IMR-90 (cell line): ENCODE measurements around the gene SERPINA6. TPM values are rescaled to one million over a fixed set of nuclear protein-coding genes. Genes with fewer than 3 reads are reported as not detected.

ENCODE experiments used
- ATAC-seq: fragments of 200-7000 bp; cut with Tn5 transposase; 2 replicates; pipeline ENCODE4 v1.9.1; 2020; ENCODE audit warnings: low read depth, mild to moderate bottlenecking, moderate library complexity
- BruUV-seq: library from RNA; stranded (reverse); fragments of 400-500 nt; replicated peaks from 2 replicates; lab custom pipeline; 2021; lab: Mats Ljungman, UMichigan
- CTCF ChIA-PET: fragments of 300-600 bp; formaldehyde crosslinking; extraction: SDS; loops from one replicate; lab custom pipeline; 2021; ENCODE audit warnings: antibody characterized with exemption; lab: Yijun Ruan, JAX
- POLR2A ChIA-PET: fragments of 300-600 bp; sonication (Branson Sonifier 250); formaldehyde crosslinking; loops from one replicate; lab custom pipeline; 2022; ENCODE audit warnings: antibody characterized with exemption; ENCODE audit not compliant: unreplicated experiment; lab: Charles Lee
- DNase-seq: peaks from one replicate; pipeline ENCODE4 v3.0.0; 2013
- H2AFZ ChIP-seq: replicated peaks from 2 replicates; pipeline ENCODE3; 2013; ENCODE audit warnings: low read length, mild to moderate bottlenecking; ENCODE audit not compliant: poor library complexity
- H2AK5ac ChIP-seq: 2 replicates; pipeline ENCODE4 v1.6.1; 2013; ENCODE audit warnings: low read depth, low read length, inconsistent platforms
- H2AK9ac ChIP-seq: replicated peaks from 2 replicates; pipeline ENCODE3; 2013; ENCODE audit warnings: mild to moderate bottlenecking, low read depth, low read length, moderate library complexity; ENCODE audit not compliant: poor library complexity
- H2BK120ac ChIP-seq: 2 replicates; pipeline ENCODE4 v1.6.1; 2013; ENCODE audit warnings: low read depth, low read length, inconsistent platforms
- H2BK15ac ChIP-seq: 3 replicates; pipeline ENCODE4 v1.6.1; 2013; ENCODE audit warnings: low read depth, low read length, inconsistent platforms
- H2BK20ac ChIP-seq: 2 replicates; pipeline ENCODE4 v1.6.1; 2013; ENCODE audit warnings: low read depth, mild to moderate bottlenecking, inconsistent platforms, low read length, moderate library complexity
- H2BK5ac ChIP-seq: 2 replicates; pipeline ENCODE4 v1.6.1; 2013; ENCODE audit warnings: mild to moderate bottlenecking, low read depth, low read length, inconsistent platforms; ENCODE audit not compliant: poor library complexity, severe bottlenecking
- H3K14ac ChIP-seq: replicated peaks from 2 replicates; pipeline ENCODE4 v1.6.1; 2013; ENCODE audit warnings: low read depth, low read length, inconsistent platforms
- H3K18ac ChIP-seq: 2 replicates; pipeline ENCODE4 v1.6.1; 2013; ENCODE audit warnings: low read depth, low read length, control low read depth
- H3K23ac ChIP-seq: 2 replicates; pipeline ENCODE4 v1.6.1; 2013; ENCODE audit warnings: low read depth, low read length, inconsistent platforms
- H3K27ac ChIP-seq: 2 replicates; pipeline ENCODE4 v1.5.1; 2013; ENCODE audit warnings: mild to moderate bottlenecking, control low read depth, low read length; ENCODE audit not compliant: insufficient read depth
- H3K27me3 ChIP-seq: 2 replicates; pipeline ENCODE4 v1.6.1; 2013; ENCODE audit warnings: low read length; ENCODE audit not compliant: control insufficient read depth, insufficient read depth
- H3K36me3 ChIP-seq: 2 replicates; pipeline ENCODE4 v1.6.1; 2013; ENCODE audit warnings: low read length, mixed read lengths; ENCODE audit not compliant: control insufficient read depth, insufficient read depth
- H3K4ac ChIP-seq: 2 replicates; pipeline ENCODE4 v1.6.1; 2013; ENCODE audit warnings: low read depth, low read length, inconsistent platforms
- H3K4me1 ChIP-seq: 2 replicates; pipeline ENCODE4 v1.6.1; 2013; ENCODE audit warnings: low read length, mixed read lengths; ENCODE audit not compliant: control insufficient read depth, insufficient read depth
- H3K4me2 ChIP-seq: 2 replicates; pipeline ENCODE4 v1.6.1; 2013; ENCODE audit warnings: low read depth, mild to moderate bottlenecking, control low read depth, low read length, moderate library complexity
- H3K4me3 ChIP-seq: 2 replicates; pipeline ENCODE4 v1.5.1; 2013; ENCODE audit warnings: low read depth, mild to moderate bottlenecking, control low read depth, low read length, moderate library complexity; ENCODE audit not compliant: insufficient read depth
- H3K56ac ChIP-seq: 2 replicates; pipeline ENCODE4 v1.6.1; 2013; ENCODE audit warnings: low read length, inconsistent platforms; ENCODE audit not compliant: insufficient read depth; ENCODE audit errors: extremely low read depth
- H3K79me1 ChIP-seq, 2 experiments: 2 replicates each; pipeline ENCODE4 v1.6.1; 2013; ENCODE audit warnings: low read length in 2 of 2, inconsistent platforms in 1 of 2, low read depth in 1 of 2
- H3K9ac ChIP-seq: 2 replicates; pipeline ENCODE4 v1.6.1; 2013; ENCODE audit warnings: low read depth, low read length, control low read depth
- H3K9me1 ChIP-seq: 2 replicates; pipeline ENCODE4 v1.6.1; 2013; ENCODE audit warnings: low read length, inconsistent platforms; ENCODE audit not compliant: insufficient read depth
- H3K9me3 ChIP-seq: 2 replicates; pipeline ENCODE4 v1.6.1; 2013; ENCODE audit warnings: low read length; ENCODE audit not compliant: control insufficient read depth, insufficient read depth
- H4K20me1 ChIP-seq: 2 replicates; pipeline ENCODE4 v1.6.1; 2013; ENCODE audit warnings: low read length, inconsistent platforms; ENCODE audit not compliant: insufficient read depth
- H4K5ac ChIP-seq: 2 replicates; pipeline ENCODE4 v1.6.1; 2013; ENCODE audit warnings: mild to moderate bottlenecking, low read depth, low read length, control low read depth
- H4K8ac ChIP-seq, 2 experiments: 2 replicates each; pipeline ENCODE4 v1.6.1; 2013; ENCODE audit warnings: low read depth in 2 of 2, low read length in 2 of 2, control low read depth in 1 of 2, inconsistent platforms in 1 of 2
- H4K91ac ChIP-seq: 2 replicates; pipeline ENCODE4 v1.6.1; 2013; ENCODE audit warnings: low read depth, low read length, inconsistent platforms; ENCODE audit not compliant: insufficient read depth
- MAFK ChIP-seq: IDR thresholded peaks from 2 replicates; pipeline ENCODE4 v1.6.1; 2012; ENCODE audit warnings: low read depth, low read length, improper control_type of control experiment
- POLR2A ChIP-seq: IDR thresholded peaks from 2 replicates; pipeline ENCODE4 v1.6.1; 2012; ENCODE audit warnings: mild to moderate bottlenecking, low read depth, low read length
- WGBS, 2 experiments: methylation state at CpG; one replicate each; pipeline versions ENCODE4 v1.1.5 to v1.1.7; 2013; ENCODE audit warnings: missing lambda C conversion rate in 2 of 2; ENCODE audit not compliant: insufficient read length in 1 of 2; ENCODE audit errors: extremely low coverage in 2 of 2; 5-methylcytosine and 5-hydroxymethylcytosine counted together
- dilution Hi-C: fragments of 300-500 bp; cut with HindIII; formaldehyde crosslinking; loops from one replicate; pipeline ENCODE4 v1.14.3; 2018; ENCODE audit warnings: low sequenced_read_pairs; ENCODE audit not compliant: unreplicated experiment
- in situ Hi-C: fragments of 300-500 bp; cut with MboI; formaldehyde crosslinking; loops from 3 replicates; pipeline ENCODE4 v1.14.3; 2019; ENCODE audit warnings: low sequenced_read_pairs, inconsistent platforms, mixed read lengths
- intact Hi-C: fragments of 100-400 bp; cut with micrococcal nuclease; formaldehyde crosslinking; loops from 2 replicates; pipeline ENCODE4 v1.10.0; 2022
- polyA plus RNA-seq, 3 experiments: library from polyadenylated mRNA; depleted of rRNA; stranded (reverse); fragments of >200 nt; gene quantifications; 2 replicates each; pipeline ENCODE4 v1.2.3, GENCODE V29; 2012; ENCODE audit warnings: low replicate concordance in 1 of 3
- total RNA-seq: library from RNA; depleted of rRNA; stranded (reverse); fragments of >200 nt; gene quantifications from 2 replicates; pipeline ENCODE4 v1.2.3, GENCODE V29; 2012

Gene SERPINA6
- total and polyA plus RNA-seq, 2 of the 4 experiments (the other 2 are of a cell fraction) = not detected

DNA sequence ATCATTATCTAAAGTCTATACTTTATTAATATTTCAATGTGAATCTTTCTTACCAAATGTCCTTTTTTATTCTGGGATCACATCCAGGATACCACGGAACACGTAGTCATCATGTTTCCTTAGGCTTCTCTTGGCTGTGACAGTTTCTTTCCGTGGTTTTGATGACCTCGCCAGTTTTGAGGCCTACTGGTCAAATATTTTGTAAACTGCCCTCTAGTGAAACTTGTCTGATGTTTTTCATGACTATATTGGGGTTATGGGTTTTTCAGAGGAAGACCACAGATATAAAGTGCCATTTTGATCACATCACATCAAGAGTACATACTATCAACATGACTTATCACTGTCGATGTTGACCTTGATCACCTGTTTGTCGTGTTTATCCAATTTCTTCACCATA, 14.1 kb upstream of the SERPINA6 start:
- H3K14ac ChIP-seq = no peak overlapping the region
- H2AK9ac ChIP-seq = no peak overlapping the region
- no peak overlapping the region for H3K27ac ChIP-seq
- H2AFZ ChIP-seq = no peak overlapping the region
- intact Hi-C loops = no loop called here
- BruUV-seq = no TSS peak
- no peak overlapping the region for H3K9ac ChIP-seq
- H2BK120ac ChIP-seq = no peak overlapping the region
- H4K91ac ChIP-seq = no peak overlapping the region
- H3K4me2 ChIP-seq = no peak overlapping the region
- no peak overlapping the region for H3K4me3 ChIP-seq
- H4K20me1 ChIP-seq = no peaks in the 10 kb centered on the region
- H3K79me1 ChIP-seq = no peaks in the 10 kb centered on the region
- no peak overlapping the region for H3K18ac ChIP-seq
- dilution Hi-C loops = no loop called here
- H2AK5ac ChIP-seq = no peak overlapping the region
- TF ChIP-seq MAFK (peak; percentile 73), POLR2A (no peak)
- peak; percentile 31 for DNase-seq
- no CpG with 5 or more reads among the region's 6 CpGs for WGBS, 2 experiments
- H3K56ac ChIP-seq = no peak overlapping the region
- H3K27me3 ChIP-seq = no peaks in the 10 kb centered on the region
- no peak overlapping the region for H3K4ac ChIP-seq
- no peak overlapping the region for H4K8ac ChIP-seq
- in situ Hi-C loops = no loop called here
- no peaks in the 10 kb centered on the region for H3K4me1 ChIP-seq
- H3K23ac ChIP-seq = no peak overlapping the region
- H3K9me1 ChIP-seq = 0 out of 2 replicates have a peak, but pooled peaks cover 3% of the 10 kb centered on the region
- POLR2A ChIA-PET = no interaction called here
- CTCF ChIA-PET = no interaction called here
- no peaks in the 10 kb centered on the region for H3K9me3 ChIP-seq
- no peaks in the 10 kb centered on the region for H3K36me3 ChIP-seq
- ATAC-seq = no peak
- H2BK15ac ChIP-seq = no peak overlapping the region
- no peak overlapping the region for H4K5ac ChIP-seq
- H2BK20ac ChIP-seq = no peak overlapping the region
- H2BK5ac ChIP-seq = no peak overlapping the region
